GM12865 (cell line): ENCODE data around the gene FMNL1.
A peak's percentile ranks its signal among the peaks of the same experiment; 100 is the strongest.

ENCODE experiments used
- DNase-seq: peaks from one replicate; pipeline ENCODE4 v3.0.0; 2010; ENCODE audit warnings: low read depth
- H3K4me3 ChIP-seq: 2 replicates; pipeline ENCODE4 v1.5.1; 2011; ENCODE audit warnings: mild to moderate bottlenecking, low read depth, low read length, control low read depth
- TF ChIP-seq, protein P1 (sequence below): IDR thresholded peaks from 2 replicates; pipeline ENCODE4 v1.5.1; 2011; ENCODE audit warnings: low read length, control low read depth, low read depth, inconsistent platforms; ENCODE audit not compliant: insufficient read depth; ENCODE audit errors: missing control alignments

Gene FMNL1

DNA sequence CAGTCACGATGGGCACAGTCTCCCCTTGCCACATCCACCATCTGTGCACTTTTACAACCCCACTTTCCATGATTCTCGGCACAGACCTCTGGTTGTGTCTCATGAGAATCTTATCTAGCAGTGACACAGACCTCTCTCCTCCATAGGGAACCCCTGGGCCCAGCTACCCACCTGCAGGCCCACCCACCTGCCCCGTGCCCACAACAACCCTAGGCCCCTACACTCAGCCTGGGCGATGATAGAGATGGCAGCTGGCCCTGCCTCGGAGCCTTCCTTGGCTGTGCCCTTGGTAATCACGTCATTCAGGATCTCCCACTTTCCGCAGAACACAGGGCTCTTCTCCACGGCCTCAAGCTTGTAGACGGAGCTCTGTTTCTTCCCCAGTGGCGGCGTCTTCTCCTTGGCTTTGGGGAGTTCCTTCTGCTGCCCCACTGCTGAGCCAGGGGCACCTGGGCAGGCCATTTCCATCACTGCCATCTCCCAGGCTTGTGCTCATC, 68.6 kb downstream of the FMNL1 start:
- DNase-seq: no peak
- TF ChIP-seq, protein P1, sequence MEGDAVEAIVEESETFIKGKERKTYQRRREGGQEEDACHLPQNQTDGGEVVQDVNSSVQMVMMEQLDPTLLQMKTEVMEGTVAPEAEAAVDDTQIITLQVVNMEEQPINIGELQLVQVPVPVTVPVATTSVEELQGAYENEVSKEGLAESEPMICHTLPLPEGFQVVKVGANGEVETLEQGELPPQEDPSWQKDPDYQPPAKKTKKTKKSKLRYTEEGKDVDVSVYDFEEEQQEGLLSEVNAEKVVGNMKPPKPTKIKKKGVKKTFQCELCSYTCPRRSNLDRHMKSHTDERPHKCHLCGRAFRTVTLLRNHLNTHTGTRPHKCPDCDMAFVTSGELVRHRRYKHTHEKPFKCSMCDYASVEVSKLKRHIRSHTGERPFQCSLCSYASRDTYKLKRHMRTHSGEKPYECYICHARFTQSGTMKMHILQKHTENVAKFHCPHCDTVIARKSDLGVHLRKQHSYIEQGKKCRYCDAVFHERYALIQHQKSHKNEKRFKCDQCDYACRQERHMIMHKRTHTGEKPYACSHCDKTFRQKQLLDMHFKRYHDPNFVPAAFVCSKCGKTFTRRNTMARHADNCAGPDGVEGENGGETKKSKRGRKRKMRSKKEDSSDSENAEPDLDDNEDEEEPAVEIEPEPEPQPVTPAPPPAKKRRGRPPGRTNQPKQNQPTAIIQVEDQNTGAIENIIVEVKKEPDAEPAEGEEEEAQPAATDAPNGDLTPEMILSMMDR: no peak
- H3K4me3 ChIP-seq: no peak overlapping the region

- no peak for DNase-seq
- no peak overlapping the region for H3K4me3 ChIP-seq
- TF ChIP-seq, protein P1: no peak
Observed at GRCh38 chr17:45291171-45291805, 69.6 kb downstream of the FMNL1 start.

DNA sequence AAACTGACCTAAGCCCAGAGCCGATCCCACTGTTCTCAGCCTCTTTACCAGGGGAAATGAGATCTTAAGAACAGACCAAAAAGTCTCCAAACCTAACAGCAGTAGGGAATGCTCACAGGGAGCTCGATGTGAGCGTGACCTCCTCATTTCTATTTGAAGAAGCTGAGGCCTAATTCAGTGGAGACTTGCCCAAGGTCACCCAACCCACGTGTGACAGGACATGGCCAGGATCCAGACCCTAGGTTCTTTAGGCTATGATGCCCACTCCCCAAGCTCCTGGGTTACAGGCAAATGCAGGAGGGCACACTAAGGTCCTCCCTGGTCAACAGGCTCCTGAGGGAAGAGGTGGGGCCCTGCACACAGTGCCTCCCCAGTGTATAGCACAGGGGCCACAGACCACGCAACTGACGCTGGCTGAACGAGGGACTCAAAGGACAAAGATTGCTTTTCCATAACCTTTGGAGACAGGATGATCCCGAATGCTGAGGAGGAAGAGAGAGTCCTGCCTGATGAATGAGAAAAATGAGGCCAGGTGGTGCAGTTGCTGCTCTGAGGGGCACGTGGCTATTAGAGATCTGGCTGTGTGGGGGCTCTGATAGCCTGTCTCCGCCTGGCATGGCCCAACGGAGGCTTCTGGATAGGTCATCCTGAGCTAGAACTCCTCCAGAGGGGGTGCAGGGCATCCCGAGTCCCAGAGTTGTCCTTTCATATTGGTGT, 71.2 kb downstream of the FMNL1 start:
- TF ChIP-seq, protein P1: no peak
- no peak overlapping the region for H3K4me3 ChIP-seq
- no peak for DNase-seq

- DNase-seq: peak; percentile 64
- no peak overlapping the region for H3K4me3 ChIP-seq
- TF ChIP-seq, protein P1: no peak
Observed at GRCh38 chr17:45293413-45294211, 71.9 kb downstream of the FMNL1 start.

- no peak for DNase-seq
- TF ChIP-seq, protein P1: no peak
- H3K4me3 ChIP-seq: no peak overlapping the region
Observed at GRCh38 chr17:45294506-45294905, 72.8 kb downstream of the FMNL1 start.

DNA sequence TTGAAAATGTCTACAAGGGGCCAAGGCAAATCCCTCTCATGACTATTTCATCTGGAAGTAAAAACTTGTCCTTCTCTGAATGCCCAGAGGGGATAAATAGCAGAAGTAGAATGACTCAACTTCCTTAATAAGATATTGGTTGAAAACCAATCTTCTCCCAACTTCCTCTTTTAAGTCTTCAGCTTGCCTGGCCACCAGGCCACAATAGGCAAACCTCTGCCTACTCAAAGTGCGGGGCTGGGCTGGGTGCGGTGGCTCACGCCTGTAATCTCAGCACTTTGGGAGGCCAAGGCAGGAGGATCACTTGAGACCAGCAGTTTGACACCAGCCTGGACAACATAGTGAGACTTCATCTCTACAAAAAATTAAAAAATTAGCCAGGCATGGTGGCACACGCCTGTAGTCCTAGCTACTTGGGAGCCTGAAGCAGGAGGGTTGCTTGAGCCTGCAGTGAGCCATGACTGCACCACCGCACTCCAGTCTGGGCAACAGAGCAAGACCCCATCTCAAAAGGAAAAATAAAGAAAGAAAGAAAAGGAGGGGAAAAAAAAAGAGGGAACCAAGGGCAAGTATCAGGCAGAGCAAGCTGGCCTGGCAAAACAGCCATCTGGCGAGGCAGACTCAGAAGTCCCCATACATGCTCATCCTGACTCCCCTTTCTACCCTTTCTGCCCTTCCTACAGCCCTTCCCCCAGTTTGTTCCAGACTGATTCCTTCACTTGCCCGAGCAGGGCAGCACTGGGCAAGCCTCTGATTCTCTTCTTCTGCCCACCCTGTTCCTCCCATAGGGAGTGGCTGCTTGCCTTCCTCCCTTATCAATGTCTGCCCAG, 74.5 kb downstream of the FMNL1 start:
- no peak overlapping the region for H3K4me3 ChIP-seq
- peak; percentile 75 for DNase-seq
- TF ChIP-seq, protein P1: no peak
